Suppressor macrophage treated with lipopolysaccharide for 1 hour (primary cell): ENCODE measurements around the gene TMEM52.
"Not testable (repeated sequence)": the region's sequence is repeated elsewhere in the genome, so short reads cannot be mapped to it uniquely, and the experiment has no call there.

Experiments
- DNase-seq, 3 donors: peaks; one replicate each; pipeline ENCODE4 v3.0.0-alpha.2; 2020 to 2022

The TMEM52 gene

GRCh38 chr1:1892763-1893120, 26.3 kb downstream of the TMEM52 start:
- DNase-seq, result no peak

DNA sequence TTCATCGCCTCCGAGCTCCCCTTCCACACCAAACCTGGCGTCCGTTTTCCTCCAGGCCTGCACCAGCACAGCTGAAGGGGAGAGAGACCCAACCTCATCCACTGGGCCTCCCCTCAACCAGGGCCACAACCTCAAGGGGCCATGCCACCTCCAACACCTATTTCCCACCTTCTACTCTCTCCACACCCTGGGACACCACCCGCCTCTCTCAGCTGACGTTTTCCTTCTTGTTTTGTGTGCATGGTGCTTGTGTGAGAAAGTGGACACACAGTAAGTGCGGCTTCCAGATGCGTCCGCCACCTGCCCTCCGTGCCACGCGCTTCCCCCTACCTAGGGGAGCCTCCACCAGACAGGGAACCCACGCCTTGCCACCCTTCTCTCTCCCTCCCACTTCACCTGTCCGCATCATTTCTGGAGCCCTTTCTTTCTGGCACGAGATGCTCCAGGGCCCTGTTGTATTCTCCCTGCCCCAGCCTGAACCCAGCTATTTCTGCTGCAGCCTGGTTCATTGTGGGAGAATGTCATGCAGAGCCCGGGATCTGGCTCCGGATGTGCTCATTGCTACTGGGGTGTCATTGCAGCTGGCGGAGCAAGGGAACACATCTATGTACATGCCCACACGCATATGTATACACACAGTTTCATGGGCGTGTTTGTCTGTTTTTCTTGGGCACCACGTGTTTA, 26.9 kb downstream of the TMEM52 start:
- no peak for DNase-seq

DNA sequence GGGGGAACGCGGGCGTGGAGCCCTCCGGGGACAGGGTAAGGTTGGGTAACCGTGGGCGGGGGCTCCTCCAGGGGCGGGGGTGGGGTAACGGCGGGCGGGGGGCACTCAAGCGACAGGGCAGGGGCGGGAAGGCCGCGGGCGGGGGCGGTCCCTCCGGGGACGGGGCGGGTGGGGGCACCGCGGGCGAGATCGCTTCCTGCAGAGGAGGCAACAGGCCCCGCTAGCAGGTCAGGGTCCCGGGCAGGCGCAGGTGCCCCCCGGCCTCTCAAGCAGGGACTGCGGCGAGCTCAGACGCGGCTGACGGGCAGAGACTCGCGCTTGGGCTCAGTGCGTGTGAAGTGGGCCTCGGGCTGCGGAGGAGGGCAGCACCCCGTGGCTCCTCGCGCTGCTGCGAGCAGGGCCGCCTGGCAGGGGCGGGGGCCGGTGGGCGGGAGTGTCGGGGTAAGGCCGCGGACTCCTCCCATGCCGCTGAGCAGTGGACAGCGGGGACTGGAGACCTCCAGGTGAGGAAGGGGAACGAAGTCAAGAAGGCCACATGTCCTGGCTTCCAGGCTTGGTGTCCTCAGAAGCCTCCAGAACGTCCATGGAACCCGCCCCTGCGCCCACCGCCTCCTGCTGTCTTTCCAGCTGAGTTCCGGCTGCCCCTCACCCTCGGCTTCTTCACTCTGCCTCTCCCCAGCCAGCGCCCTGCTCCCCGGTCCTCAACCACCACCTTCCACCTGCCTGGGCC, 27.6 kb downstream of the TMEM52 start:
- DNase-seq, result peak; percentile 61 to 89 (median 67)

DNA sequence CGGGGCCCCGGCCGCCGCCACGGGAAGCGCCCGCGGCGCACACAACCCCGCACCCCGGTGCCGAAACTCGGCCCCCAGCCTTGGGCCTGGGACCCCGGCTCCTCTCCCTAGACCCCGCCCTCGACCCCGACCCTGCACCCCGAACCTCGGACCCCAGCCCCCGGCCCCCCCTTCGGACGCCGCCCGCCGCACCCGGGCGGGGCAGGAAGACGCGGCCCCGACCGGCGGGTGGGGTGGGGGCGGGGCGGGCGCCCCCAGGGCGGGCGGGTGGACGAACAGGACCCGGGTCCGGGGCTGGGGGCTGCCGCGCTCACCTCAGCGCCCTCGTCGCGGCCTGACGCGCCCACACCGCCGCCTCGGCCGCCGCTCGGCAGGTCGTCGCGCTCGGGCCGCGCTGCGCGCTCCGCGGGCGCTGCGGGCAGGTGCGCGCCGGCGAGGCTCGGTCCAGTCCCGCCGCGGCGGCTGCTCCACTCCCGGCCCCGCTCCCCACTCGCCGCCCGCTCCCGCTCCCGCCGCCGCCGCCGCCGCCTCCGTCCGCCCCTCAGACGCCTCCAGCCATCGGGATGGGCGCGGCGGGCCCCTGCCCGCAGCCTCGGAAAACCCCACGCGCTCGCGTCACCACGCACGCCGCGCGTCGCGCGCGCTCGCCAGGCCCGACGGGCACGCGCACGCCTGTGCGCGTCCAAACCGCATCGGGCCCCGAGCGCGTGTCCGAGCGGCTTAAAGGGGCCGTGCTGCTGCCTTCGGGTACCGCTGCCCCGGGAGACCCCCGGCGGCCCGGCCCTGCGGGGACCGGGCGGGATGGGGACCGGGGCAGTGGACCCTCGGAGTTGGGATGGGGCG, 28.4 kb downstream of the TMEM52 start, which contains the start of gene GNB1:
Gene GNB1, minus strand, starts transcription at position 582 of the 843 bp plus-strand sequence. CDS start 65,634 bp downstream, outside the sequence.
- DNase-seq, result peak; percentile 93 to 98 (median 97)

DNA sequence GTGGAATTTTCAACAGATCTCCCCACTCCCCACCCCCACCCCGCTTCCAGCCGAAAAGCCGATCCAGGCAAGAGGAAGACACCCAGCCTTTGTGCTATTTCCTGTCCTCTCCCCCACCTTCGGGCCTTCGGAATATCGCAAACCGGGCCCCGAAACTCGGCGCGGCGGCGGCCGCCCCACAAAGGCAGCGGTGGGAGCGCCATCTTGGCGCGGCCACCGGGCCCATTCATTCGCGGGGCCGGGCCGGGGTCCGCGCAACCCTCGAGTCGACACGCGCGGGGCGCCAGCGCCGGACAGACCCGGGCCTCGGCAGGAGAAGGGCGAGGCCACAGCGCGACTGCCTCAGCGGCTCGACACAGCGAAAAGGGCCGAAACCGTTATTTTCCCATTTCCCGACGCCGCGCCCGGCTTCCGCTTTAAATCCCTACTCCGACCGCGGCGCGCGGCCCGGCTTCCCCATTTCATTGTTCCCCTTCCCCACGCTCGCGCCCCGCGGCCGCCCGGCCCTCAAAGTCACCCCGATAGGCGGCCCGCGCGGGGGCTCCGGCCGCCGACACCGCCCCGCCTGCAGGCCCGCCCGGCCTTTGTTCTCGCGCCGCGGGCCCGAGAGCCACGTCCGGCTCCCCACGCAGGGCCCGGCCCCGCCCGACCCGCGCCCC, 29.1 kb downstream of the TMEM52 start:
- peak; percentile 91 to 97 (median 93) for DNase-seq

DNA sequence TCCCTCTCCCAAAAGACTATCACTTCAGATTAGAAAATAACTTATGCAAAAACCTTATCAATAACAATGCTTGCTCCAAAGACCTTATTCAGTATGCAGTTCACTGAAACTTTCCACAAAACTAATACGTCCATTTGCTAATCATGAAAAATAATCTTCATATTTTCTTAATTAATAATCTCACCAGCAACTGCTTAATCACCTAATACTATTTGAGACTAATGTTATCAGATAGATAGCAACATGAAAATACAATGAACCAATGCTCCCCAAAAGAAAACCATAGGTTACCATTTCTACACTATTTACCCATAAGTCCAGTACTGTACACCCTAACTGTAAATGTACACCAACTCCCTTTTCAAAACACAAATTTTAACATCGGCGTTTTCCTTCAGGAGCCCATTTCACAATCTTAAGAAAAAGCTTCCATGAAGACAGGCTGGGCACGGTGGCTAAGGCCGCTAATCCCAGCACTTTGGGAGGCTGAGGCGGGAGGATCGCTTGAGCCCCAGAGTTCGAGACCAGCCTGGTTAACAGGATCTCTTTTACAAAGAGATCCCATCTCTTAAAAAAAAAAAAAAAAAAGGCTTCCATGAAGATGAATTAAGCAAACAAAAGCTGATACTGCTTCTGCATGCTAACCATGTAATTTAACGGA, 29.9 kb downstream of the TMEM52 start:
- peak in 1 of 3 donors; percentile 28 for DNase-seq

DNA sequence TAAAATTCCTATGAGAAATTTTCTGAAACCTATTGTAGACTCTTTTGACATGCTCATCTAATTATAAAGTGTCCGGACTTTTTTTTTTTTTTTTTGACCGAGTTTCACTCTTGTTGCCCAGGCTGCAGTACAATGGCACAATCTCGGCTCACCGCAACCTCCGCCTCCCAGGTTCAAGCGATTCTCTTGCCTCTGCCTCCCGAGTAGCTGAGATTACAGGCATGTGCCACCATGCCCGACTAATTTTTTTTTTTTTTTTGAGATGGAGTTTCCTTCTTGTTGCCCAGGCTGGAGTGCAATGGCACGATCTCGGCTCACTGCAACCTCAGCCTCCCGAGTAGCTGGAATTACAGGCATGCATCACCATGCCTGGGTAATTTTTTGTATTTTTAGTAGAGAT, 35.2 kb downstream of the TMEM52 start:
- not testable (repeated sequence) for DNase-seq

DNA sequence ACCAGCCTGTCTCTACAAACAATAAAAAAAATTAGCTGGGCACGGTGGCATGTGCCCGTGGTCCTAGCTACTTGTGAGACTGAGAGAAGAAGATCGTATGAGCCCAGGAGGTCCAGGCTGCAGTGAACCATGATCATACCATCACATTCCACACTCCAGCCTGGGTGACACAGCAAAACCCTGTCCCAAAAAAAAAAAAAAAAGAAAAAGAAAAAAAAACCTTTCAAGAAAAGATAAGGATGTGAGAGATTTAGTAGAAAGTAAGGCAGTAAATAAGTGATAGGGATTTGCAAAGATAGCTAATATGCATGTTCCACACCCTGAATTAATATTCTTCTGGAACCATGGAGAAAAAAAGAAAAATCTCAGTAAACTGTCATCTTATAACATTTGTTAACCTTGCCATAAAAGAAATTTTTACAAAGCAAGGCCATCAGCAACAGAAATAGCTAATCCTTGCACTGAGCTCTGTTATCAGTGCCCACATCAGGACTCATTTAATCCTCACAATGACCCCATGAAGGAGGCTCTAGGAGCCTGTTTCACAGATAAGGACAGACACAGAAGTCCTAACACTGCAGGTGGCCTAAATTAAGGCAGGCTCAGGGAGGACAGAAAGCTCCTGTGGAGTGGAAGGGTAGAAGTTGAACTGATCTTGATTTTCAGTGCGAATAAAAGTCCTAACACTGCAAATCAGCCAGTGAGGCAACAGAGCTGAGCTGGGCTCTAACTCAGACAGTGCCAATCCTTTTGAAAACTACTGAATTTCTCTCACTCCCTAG, 35.8 kb downstream of the TMEM52 start:
- DNase-seq, result no peak

DNA sequence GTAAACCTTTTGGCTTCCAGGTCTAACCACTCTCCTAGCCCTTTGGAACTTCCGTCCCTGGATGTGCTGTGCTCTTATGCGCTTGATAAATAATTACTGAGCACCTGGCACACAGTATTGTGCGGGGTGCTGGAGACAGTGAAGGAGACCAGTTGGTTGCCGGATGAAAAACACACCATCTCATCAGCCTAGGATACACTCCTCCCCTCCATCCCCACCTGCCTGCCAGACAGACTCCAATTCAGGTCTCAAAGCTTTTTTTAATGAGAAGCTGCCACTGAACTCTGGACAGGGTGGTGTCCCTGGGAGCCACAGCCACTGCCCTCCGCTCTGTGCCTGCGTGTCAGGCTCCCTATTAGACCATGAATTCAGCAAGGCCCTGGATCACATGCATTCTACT, 37.4 kb downstream of the TMEM52 start:
- DNase-seq, result no peak

DNA sequence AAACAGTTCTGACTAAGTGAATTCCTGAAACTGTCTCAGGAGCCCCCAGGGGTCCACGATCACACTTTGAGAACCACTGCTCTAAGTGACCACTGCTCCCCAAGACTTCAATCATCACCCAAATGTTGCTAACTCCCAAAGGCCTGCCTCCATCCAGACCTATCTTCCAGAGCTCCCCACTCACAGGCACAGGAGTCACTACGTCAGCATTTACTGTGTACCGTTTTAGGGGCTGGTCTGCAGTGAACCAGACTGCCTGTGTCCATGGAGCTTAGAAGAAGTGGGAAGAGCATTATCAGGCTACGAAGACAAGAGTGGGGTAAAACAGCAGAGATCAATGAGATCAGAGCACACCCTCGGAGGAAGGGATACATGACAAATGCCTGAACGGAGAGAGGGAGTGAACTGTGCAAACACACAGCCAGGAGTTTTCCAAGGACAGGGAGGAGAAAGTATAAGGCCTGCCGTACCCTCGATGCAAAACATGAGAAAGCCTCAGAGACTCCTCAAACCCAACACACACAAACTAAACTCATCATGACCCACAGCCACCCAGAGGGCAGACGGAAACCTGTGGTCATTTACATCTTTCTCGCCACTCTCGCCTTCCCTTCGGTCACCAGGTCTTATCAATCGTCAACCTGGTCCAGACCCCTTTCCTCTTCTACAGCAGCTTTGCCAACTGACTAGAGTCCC, 38.3 kb downstream of the TMEM52 start:
- no peak for DNase-seq

- no peak for DNase-seq
These were observed 39.1 kb downstream of the TMEM52 start for GRCh38 chr1:1879942-1880341.

- no peak for DNase-seq
These were observed 41.1 kb downstream of the TMEM52 start for GRCh38 chr1:1877865-1878436.

GRCh38 chr1:1876335-1876930, 42.6 kb downstream of the TMEM52 start:
- DNase-seq, result no peak

DNA sequence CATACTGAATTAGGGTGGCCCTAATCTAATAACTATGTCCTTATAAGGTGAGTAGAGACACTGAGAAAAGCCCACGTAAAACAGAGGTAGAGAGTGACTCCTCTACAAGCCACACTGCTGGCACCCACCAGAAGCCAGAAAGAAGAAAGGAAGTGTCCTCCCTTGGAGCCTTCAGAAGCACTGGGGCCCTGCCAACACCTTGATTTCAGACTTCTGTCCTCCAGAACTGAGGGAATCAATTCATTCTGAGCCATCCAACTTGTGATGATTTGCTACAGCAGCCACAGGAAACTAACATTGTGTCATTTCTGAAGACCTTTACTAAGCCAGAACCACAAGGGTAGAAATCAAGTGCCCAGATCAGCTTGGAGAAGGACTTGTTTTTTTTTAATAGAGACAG, 43.1 kb downstream of the TMEM52 start:
- no peak for DNase-seq

- no peak for DNase-seq
These were observed 44.2 kb downstream of the TMEM52 start for GRCh38 chr1:1874901-1875300.

GRCh38 chr1:1873186-1873585, 45.9 kb downstream of the TMEM52 start:
- no peak for DNase-seq

- no peak for DNase-seq
These were observed 46.6 kb downstream of the TMEM52 start for GRCh38 chr1:1872329-1872994.

- peak; percentile 68 to 82 (median 78) for DNase-seq
These were observed 49.6 kb downstream of the TMEM52 start for GRCh38 chr1:1869469-1869868.
